ENCODE measurements around the gene EVA1C. TPM values are rescaled to one million over a fixed set of nuclear protein-coding genes. Genes with fewer than 3 reads are reported as not detected.

EVA1C gene
- total RNA-seq, 3 donors from 2014 or later (not counting 1 experiment from before 2014, with no cell fraction given), result 14.7 to 27.8 (median 15.8) TPM

DNA sequence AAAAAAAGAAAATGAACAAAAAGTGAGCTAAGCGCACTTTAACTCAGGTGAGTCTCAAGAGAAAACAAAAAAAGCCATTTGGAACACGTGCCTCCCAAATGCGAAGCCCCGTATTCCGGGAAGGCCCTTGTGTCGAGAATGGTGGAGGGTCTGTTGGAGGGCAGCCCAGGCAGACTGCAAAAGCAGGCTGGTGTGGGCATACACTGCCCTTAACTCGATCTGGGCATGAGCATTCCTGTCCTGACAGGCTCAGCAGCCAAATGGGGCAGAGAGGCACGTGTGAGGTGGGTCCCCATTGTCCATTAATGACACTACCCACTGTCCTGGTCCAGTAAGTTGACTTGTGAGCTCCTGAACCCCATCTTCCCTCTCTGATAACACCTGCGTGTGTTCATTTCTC, 57.7 kb downstream of the EVA1C start:
- no peaks in the 10 kb centered on the region for H3K27me3 Mint-ChIP-seq (ENCODE audit: low read depth in 2 of 2)
- Histone ChIP-seq H3K4me3 (ENCODE audit: low read length) (no peak overlapping the region), H3K27ac (ENCODE audit: low read length) (no peak overlapping the region), H3K36me3 (ENCODE audit: control insufficient read depth, insufficient read depth, low read length) (peaks cover 13% of the 10 kb centered on the region), H3K9me3 (ENCODE audit: control insufficient read depth, insufficient read depth, low read length) (no peaks in the 10 kb centered on the region), H3K27me3 (ENCODE audit: control insufficient read depth, insufficient read depth, low read length) (no peaks in the 10 kb centered on the region), H3K4me1 (ENCODE audit: control insufficient read depth, insufficient read depth, low read length) (no peaks in the 10 kb centered on the region)
- intact Hi-C loops (cut with micrococcal nuclease), result no loop called here
- peaks cover 0 to 5% of the 10 kb centered on the region in 2 donors for H3K4me1 Mint-ChIP-seq
- TF ChIP-seq, protein P1, sequence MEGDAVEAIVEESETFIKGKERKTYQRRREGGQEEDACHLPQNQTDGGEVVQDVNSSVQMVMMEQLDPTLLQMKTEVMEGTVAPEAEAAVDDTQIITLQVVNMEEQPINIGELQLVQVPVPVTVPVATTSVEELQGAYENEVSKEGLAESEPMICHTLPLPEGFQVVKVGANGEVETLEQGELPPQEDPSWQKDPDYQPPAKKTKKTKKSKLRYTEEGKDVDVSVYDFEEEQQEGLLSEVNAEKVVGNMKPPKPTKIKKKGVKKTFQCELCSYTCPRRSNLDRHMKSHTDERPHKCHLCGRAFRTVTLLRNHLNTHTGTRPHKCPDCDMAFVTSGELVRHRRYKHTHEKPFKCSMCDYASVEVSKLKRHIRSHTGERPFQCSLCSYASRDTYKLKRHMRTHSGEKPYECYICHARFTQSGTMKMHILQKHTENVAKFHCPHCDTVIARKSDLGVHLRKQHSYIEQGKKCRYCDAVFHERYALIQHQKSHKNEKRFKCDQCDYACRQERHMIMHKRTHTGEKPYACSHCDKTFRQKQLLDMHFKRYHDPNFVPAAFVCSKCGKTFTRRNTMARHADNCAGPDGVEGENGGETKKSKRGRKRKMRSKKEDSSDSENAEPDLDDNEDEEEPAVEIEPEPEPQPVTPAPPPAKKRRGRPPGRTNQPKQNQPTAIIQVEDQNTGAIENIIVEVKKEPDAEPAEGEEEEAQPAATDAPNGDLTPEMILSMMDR (IDR thresholded peaks at IDR 0.05), result no peak
- ATAC-seq, result no peak
- no peak overlapping the region for H3K27ac Mint-ChIP-seq
- H3K36me3 Mint-ChIP-seq, result peaks cover 9% of the 10 kb centered on the region
- 87% methylated on average over 9 of the region's 9 CpGs for WGBS (ENCODE audit: insufficient coverage)
- no peak overlapping the region for H3K4me3 Mint-ChIP-seq
- H3K9me3 Mint-ChIP-seq, result no peaks in the 10 kb centered on the region
- no peak for DNase-seq

DNA sequence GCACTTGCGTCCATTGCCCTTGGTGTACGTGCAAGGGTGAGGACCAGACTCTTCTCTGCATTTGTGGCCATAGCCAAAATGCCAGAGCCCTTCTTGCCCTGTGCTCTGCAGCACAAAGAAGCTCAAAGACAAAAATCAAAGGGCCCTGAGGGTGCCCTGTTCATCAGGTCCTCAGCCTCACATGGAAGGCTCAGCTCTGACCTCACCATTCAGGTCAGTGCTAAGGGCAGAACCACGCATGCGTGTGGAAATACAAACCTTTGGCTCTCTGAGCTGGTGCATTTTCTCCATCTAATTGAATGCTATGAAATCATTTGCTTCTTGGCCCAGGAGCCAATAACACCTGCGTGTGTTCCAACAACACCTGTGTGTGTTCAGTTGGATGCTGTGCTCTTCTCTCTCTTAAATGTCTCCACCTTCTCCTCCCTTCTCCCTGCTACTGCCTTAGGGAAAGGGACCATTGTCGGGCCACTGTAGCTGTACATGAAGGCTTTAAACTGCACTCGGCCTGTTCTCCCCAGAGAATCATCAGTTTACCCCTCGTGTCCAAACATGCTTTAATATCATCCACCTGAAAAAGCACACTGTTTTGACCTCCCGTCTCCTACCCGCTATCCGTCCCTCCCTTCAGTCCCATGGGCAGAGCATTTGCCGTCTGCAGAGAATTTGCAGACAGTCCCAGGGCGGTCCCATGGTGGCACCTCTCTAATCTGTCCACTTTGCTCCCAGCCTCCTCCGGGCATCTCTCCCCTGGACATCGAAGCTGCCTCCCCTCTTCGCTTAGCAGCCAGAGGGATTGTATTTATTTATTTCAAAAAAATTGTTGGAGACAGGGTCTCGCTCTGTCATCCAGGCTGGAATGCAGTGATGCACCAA, 60.6 kb downstream of the EVA1C start:
- Mint-ChIP-seq H3K4me1 (peaks cover 9% of the 10 kb centered on the region in 2 donors), H3K27ac (no peak overlapping the region), H3K4me3 (no peak overlapping the region), H3K36me3 (peaks cover 18% of the 10 kb centered on the region), H3K9me3 (no peaks in the 10 kb centered on the region), H3K27me3 (ENCODE audit: low read depth in 2 of 2) (no peaks in the 10 kb centered on the region)
- Histone ChIP-seq H3K27me3 (ENCODE audit: control insufficient read depth, insufficient read depth, low read length) (no peaks in the 10 kb centered on the region), H3K27ac (ENCODE audit: low read length) (no peak overlapping the region), H3K36me3 (ENCODE audit: control insufficient read depth, insufficient read depth, low read length) (peaks cover 12% of the 10 kb centered on the region), H3K4me1 (ENCODE audit: control insufficient read depth, insufficient read depth, low read length) (no peaks in the 10 kb centered on the region), H3K4me3 (ENCODE audit: low read length) (no peak overlapping the region), H3K9me3 (ENCODE audit: control insufficient read depth, insufficient read depth, low read length) (no peaks in the 10 kb centered on the region)
- intact Hi-C loops (cut with micrococcal nuclease), result no loop called here
- ATAC-seq, result no peak
- DNase-seq, result no peak
- TF ChIP-seq, protein P1 (IDR thresholded peaks at IDR 0.05), result no peak
- WGBS (ENCODE audit: insufficient coverage), result 95% methylated on average over 16 of the region's 17 CpGs

DNA sequence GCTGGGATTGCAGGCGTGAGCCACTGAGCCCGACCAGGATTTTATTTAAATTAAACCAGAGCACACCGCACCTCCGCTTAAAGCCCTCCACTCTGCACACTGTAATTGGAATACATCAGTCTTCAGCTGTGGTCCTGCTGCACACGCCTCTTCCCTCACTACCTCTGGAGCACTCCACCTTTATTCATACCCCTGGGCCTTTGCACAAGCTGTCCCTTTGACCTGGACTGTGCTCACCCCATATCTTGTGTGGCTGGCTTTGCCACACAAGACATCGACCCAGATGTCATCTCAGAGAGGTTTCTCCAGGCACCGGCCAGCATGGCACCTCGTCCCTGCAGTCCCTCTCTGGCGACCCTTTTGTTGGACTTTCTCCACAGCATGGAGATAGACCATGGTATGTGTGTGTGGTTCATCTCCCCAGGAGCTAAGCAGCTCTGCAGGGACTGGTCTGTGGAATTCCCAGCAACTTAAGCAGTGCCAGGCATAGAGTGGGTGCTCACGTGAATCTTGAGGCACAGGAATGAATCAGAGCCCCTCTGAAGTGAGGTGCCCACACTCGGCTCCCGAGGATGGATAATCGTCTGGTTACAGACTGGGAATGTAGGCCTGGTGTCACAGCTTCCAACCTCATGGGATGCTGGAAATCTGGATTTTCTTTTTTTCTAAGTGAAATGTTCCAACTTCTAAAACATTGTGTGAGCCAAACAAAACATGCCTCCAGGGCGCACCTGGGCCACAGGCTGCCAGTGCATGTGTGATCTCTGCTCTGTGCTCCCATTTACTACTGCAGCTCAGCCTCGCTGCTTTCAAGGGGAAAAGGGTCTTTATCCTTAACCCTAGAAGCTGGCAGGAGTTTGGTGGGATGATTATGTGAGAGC, 61.9 kb downstream of the EVA1C start:
- no peak for ATAC-seq
- no peak overlapping the region for H3K27ac ChIP-seq (ENCODE audit: low read length)
- H3K36me3 ChIP-seq (ENCODE audit: control insufficient read depth, insufficient read depth, low read length), result peaks cover 6% of the 10 kb centered on the region
- H3K4me3 Mint-ChIP-seq, result no peak overlapping the region
- 94% methylated on average over 15 of the region's 15 CpGs for WGBS (ENCODE audit: insufficient coverage)
- no peaks in the 10 kb centered on the region for H3K27me3 Mint-ChIP-seq (ENCODE audit: low read depth in 2 of 2)
- H3K27me3 ChIP-seq (ENCODE audit: control insufficient read depth, insufficient read depth, low read length), result no peaks in the 10 kb centered on the region
- H3K9me3 ChIP-seq (ENCODE audit: control insufficient read depth, insufficient read depth, low read length), result no peaks in the 10 kb centered on the region
- no peaks in the 10 kb centered on the region for H3K9me3 Mint-ChIP-seq
- intact Hi-C loops (cut with micrococcal nuclease), result no loop called here
- H3K27ac Mint-ChIP-seq, result no peak overlapping the region
- DNase-seq, result no peak
- peaks cover 3% of the 10 kb centered on the region for H3K4me1 ChIP-seq (ENCODE audit: control insufficient read depth, insufficient read depth, low read length)
- TF ChIP-seq, protein P1 (IDR thresholded peaks at IDR 0.05), result no peak
- H3K4me3 ChIP-seq (ENCODE audit: low read length), result no peak overlapping the region
- H3K36me3 Mint-ChIP-seq, result peaks cover 9% of the 10 kb centered on the region
- peaks cover 9 to 14% of the 10 kb centered on the region in 2 donors for H3K4me1 Mint-ChIP-seq

All from natural killer cell (primary cell).